Liver (tissue), 9 donors: ENCODE measurements around the gene CSMD2. TPM values are rescaled to one million over a fixed set of nuclear protein-coding genes. Genes with fewer than 3 reads are reported as not detected.

Experiments
- DNase-seq: peaks from one replicate; pipeline ENCODE4 v3.0.0-alpha.2; 2017; ENCODE audit warnings: low spot score
- H3K27ac ChIP-seq, 2 donors: one replicate each; pipeline ENCODE4 v1.7.0; 2013; ENCODE audit warnings: inconsistent platforms in 2 of 2, low read length in 2 of 2, control low read depth in 1 of 2, low read depth in 1 of 2, mild to moderate bottlenecking in 1 of 2
- H3K27me3 ChIP-seq, 4 donors: one replicate each; pipeline versions ENCODE4 v1.6.1 to v1.7.0; 2013; ENCODE audit warnings: low read length in 3 of 4, inconsistent platforms in 1 of 4, mild to moderate bottlenecking in 1 of 4, moderate library complexity in 1 of 4; ENCODE audit not compliant: control insufficient read depth in 4 of 4, insufficient read depth in 4 of 4
- H3K36me3 ChIP-seq, 4 donors: one replicate each; pipeline versions ENCODE4 v1.6.1 to v1.7.0; 2013; ENCODE audit warnings: low read length in 3 of 4, mild to moderate bottlenecking in 3 of 4, low read depth in 1 of 4, moderate library complexity in 1 of 4; ENCODE audit not compliant: control insufficient read depth in 4 of 4, insufficient read depth in 3 of 4
- H3K4me1 ChIP-seq, 4 donors: one replicate each; pipeline versions ENCODE4 v1.6.1 to v1.7.0; 2013; ENCODE audit warnings: low read length in 3 of 4, mild to moderate bottlenecking in 3 of 4, moderate library complexity in 1 of 4; ENCODE audit not compliant: control insufficient read depth in 4 of 4, insufficient read depth in 4 of 4
- H3K4me3 ChIP-seq, 3 donors: one replicate each; pipeline versions ENCODE4 v1.6.1 to v1.7.0; 2013; ENCODE audit warnings: low read length in 3 of 3, control low read depth in 1 of 3, low read depth in 1 of 3, mild to moderate bottlenecking in 1 of 3
- H3K9ac ChIP-seq, 2 donors: one replicate each; pipeline ENCODE4 v1.7.0; 2013; ENCODE audit warnings: low read length in 2 of 2, mild to moderate bottlenecking in 2 of 2, moderate library complexity in 2 of 2, control low read depth in 1 of 2, low read depth in 1 of 2
- H3K9me3 ChIP-seq, 4 donors: one replicate each; pipeline versions ENCODE4 v1.6.1 to v1.7.0; 2013; ENCODE audit warnings: low read length in 3 of 4; ENCODE audit not compliant: control insufficient read depth in 4 of 4
- EGR1 ChIP-seq, 2 donors: IDR thresholded peaks; 2 replicates each; pipeline ENCODE4 v1.6.1; 2016 to 2018; ENCODE audit warnings: antibody characterized with exemption in 2 of 2, low read depth in 2 of 2
- FOXA1 ChIP-seq: IDR thresholded peaks from 2 replicates; pipeline ENCODE4 v1.6.1; 2016; ENCODE audit warnings: antibody characterized with exemption
- FOXA2 ChIP-seq: IDR thresholded peaks from 2 replicates; pipeline ENCODE4 v1.6.1; 2016; ENCODE audit warnings: antibody characterized with exemption
- GABPA ChIP-seq, 2 donors: IDR thresholded peaks in 1 of 2; conservative IDR thresholded peaks in 1 of 2; 2 replicates each; pipeline ENCODE4 v1.6.1; 2016; ENCODE audit warnings: antibody characterized with exemption in 2 of 2, mild to moderate bottlenecking in 1 of 2, moderate library complexity in 1 of 2
- HNF4A ChIP-seq, 2 donors: conservative IDR thresholded peaks; 2 replicates each; pipeline ENCODE4 v1.6.1; 2016; ENCODE audit warnings: antibody characterized with exemption in 2 of 2, mild to moderate bottlenecking in 2 of 2
- HNF4G ChIP-seq: IDR thresholded peaks from 2 replicates; pipeline ENCODE4 v1.6.1; 2016; ENCODE audit warnings: antibody characterized with exemption
- JUND ChIP-seq, 2 donors: IDR thresholded peaks; 2 replicates each; pipeline ENCODE4 v1.6.1; 2016; ENCODE audit warnings: antibody characterized with exemption in 2 of 2
- NR2F2 ChIP-seq: IDR thresholded peaks from 2 replicates; pipeline ENCODE4 v1.6.1; 2016; ENCODE audit warnings: antibody characterized with exemption
- RAD21 ChIP-seq, 2 donors: IDR thresholded peaks; 2 replicates each; pipeline ENCODE4 v1.6.1; 2016; ENCODE audit warnings: antibody characterized with exemption in 2 of 2, mild to moderate bottlenecking in 2 of 2
- RXRA ChIP-seq, 2 donors: IDR thresholded peaks; 2 replicates each; pipeline ENCODE4 v1.6.1; 2017 to 2018; ENCODE audit warnings: antibody characterized with exemption in 2 of 2, mild to moderate bottlenecking in 1 of 2
- SP1 ChIP-seq: IDR thresholded peaks from 2 replicates; pipeline ENCODE4 v1.6.1; 2018; ENCODE audit warnings: antibody characterized with exemption, mild to moderate bottlenecking
- TAF1 ChIP-seq: conservative IDR thresholded peaks from 2 replicates; pipeline ENCODE4 v1.6.1; 2016; ENCODE audit warnings: antibody characterized with exemption, mild to moderate bottlenecking
- YY1 ChIP-seq: IDR thresholded peaks from 2 replicates; pipeline ENCODE4 v1.6.1; 2016; ENCODE audit warnings: antibody characterized with exemption, mild to moderate bottlenecking
- WGBS: extraction: QIAGEN DNeasy Blood & Tissue Kit; methylation state at CpG from one replicate; pipeline ENCODE4 v1.1.7; 2013; 5-methylcytosine and 5-hydroxymethylcytosine counted together
- polyA plus RNA-seq, 2 donors: library from polyadenylated mRNA; stranded (reverse) in 1 of 2; unstranded in 1 of 2; fragments of 200-250 nt in 1 of 2; fragments of >200 nt in 1 of 2; fragmentation: Nextera tagmentation in 1 of 2; extraction: Ambion mirVana in 1 of 2; gene quantifications; one replicate each; pipeline versions ENCODE4 v1.2.1 to v1.2.3, GENCODE V29; 2013 to 2015
- total RNA-seq, 2 donors: library from RNA; depleted of rRNA; stranded (reverse); fragments of >200 nt; gene quantifications; one replicate each; pipeline ENCODE4 v1.2.3, GENCODE V29; 2014
- TF ChIP-seq, protein P1 (sequence below): IDR thresholded peaks from 2 replicates; pipeline ENCODE4 v1.6.1; 2016; ENCODE audit warnings: antibody characterized with exemption
- TF ChIP-seq, protein P2 (sequence below): IDR thresholded peaks from 2 replicates; pipeline ENCODE4 v1.6.1; 2016; ENCODE audit warnings: antibody characterized with exemption
- TF ChIP-seq, protein P3 (sequence below): IDR thresholded peaks from 2 replicates; pipeline ENCODE4 v1.6.1; 2016; ENCODE audit warnings: antibody characterized with exemption, mild to moderate bottlenecking
- TF ChIP-seq, protein P4 (sequence below): fragments of 150-350 bp; IDR thresholded peaks from 2 replicates; pipeline ENCODE4 v1.5.1; 2017; ENCODE audit warnings: improper control_type of control experiment, low read depth, low read length; ENCODE audit not compliant: missing input control
- TF ChIP-seq, protein P5 (sequence below): IDR thresholded peaks from 2 replicates; pipeline ENCODE4 v1.6.1; 2016; ENCODE audit warnings: antibody characterized with exemption
- donor health status: healthy.
- donor health status: healthy.
- donor health status: healthy.
- donor health status: healthy.
- donor health status: healthy.

CSMD2 gene
- total and polyA plus RNA-seq, 4 donors = 0.08 to 0.09 TPM; not detected in 2

DNA sequence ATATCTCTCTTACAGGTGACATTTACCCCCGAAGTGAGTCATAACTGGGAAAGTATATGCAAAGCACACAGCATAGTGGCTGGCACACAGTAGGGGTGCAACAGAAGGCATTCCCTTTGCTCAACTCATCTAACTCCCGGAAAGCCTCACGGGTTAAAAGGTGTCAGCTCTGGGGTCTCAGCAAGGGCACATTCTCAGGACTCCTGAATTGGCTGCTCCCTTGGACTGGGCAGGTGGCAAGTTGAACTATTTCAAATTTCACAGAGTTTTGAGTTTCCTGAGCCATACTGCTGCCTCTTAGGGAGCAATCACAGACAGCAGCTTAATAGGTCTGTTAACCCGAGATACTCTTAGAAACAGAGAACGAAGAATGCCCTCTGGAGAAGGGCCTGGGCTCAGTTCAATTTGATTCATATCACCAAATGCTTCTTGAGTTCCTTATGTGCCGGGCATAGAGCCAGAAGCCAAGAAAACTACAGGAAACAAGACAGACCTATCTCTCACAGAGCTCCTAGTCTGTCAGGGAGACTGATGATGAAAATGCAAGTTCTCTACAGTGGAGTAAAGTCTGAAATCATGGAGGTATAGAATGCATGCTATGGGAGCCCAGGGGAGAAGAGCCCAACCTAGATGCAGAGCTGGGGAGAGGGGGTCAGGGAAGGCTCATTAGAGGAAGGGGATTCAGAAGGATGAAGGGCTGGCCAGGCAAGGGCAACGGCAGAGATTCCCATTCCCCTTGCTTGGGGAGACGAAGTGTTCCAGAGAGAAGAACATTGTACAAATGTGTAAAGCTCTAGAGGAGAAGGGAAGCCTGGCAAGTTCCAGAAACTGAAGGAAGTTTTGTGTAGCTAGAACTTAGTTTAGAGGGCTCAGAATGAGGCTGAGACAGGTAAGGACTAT lies 445.0 kb downstream of the CSMD2 start:
- no peak for DNase-seq

DNA sequence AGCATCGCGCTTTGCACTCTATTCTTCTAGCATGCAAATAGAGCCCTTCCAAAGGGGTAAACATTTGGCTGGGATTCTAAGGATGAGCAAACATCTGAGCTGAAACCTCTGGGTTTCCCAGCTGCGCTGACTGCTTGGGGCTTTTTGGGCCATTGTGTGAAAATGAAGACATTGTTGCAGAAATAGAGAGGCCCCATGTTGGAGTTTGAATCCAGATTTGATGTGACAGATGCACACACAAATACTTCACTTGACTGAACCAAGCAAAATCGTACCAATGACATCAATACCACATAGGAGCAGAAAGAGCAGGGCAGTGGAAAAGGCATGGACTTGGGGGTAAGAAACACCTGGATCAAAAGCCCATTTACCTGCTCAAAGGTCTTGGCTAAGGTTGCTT lies 445.7 kb downstream of the CSMD2 start:
- Histone ChIP-seq H3K4me1 (no peaks in the 10 kb centered on the region), H3K27me3 (peaks cover 0 to 2% (median 0%) of the 10 kb centered on the region in 4 donors), H3K4me3 (no peak overlapping the region), H3K9me3 (no peaks in the 10 kb centered on the region), H3K36me3 (no peaks in the 10 kb centered on the region), H3K27ac (no peak overlapping the region), H3K9ac (no peak overlapping the region)
- TF ChIP-seq, protein P1, sequence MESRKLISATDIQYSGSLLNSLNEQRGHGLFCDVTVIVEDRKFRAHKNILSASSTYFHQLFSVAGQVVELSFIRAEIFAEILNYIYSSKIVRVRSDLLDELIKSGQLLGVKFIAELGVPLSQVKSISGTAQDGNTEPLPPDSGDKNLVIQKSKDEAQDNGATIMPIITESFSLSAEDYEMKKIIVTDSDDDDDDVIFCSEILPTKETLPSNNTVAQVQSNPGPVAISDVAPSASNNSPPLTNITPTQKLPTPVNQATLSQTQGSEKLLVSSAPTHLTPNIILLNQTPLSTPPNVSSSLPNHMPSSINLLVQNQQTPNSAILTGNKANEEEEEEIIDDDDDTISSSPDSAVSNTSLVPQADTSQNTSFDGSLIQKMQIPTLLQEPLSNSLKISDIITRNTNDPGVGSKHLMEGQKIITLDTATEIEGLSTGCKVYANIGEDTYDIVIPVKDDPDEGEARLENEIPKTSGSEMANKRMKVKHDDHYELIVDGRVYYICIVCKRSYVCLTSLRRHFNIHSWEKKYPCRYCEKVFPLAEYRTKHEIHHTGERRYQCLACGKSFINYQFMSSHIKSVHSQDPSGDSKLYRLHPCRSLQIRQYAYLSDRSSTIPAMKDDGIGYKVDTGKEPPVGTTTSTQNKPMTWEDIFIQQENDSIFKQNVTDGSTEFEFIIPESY = no peak
- TF ChIP-seq JUND (IDR thresholded peaks at IDR 0.05) = no peak
- no peak for TF ChIP-seq SP1
- TF ChIP-seq EGR1 (IDR thresholded peaks at IDR 0.05; ENCODE audit: low read depth in 2 of 2) = no peak
- no peak for TF ChIP-seq RXRA (IDR thresholded peaks at IDR 0.05)
- no peak for TF ChIP-seq TAF1
- no peak for TF ChIP-seq YY1
- no peak for TF ChIP-seq FOXA2
- no peak for TF ChIP-seq GABPA (IDR thresholded peaks at IDR 0.05 in 1 of 2, conservative IDR thresholded peaks at IDR 0.05 in 1 of 2)
- TF ChIP-seq NR2F2 = no peak
- TF ChIP-seq RAD21 (IDR thresholded peaks at IDR 0.05) = no peak
- no peak for TF ChIP-seq FOXA1
- TF ChIP-seq, protein P2, sequence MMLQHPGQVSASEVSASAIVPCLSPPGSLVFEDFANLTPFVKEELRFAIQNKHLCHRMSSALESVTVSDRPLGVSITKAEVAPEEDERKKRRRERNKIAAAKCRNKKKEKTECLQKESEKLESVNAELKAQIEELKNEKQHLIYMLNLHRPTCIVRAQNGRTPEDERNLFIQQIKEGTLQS = no peak
- TF ChIP-seq, protein P3, sequence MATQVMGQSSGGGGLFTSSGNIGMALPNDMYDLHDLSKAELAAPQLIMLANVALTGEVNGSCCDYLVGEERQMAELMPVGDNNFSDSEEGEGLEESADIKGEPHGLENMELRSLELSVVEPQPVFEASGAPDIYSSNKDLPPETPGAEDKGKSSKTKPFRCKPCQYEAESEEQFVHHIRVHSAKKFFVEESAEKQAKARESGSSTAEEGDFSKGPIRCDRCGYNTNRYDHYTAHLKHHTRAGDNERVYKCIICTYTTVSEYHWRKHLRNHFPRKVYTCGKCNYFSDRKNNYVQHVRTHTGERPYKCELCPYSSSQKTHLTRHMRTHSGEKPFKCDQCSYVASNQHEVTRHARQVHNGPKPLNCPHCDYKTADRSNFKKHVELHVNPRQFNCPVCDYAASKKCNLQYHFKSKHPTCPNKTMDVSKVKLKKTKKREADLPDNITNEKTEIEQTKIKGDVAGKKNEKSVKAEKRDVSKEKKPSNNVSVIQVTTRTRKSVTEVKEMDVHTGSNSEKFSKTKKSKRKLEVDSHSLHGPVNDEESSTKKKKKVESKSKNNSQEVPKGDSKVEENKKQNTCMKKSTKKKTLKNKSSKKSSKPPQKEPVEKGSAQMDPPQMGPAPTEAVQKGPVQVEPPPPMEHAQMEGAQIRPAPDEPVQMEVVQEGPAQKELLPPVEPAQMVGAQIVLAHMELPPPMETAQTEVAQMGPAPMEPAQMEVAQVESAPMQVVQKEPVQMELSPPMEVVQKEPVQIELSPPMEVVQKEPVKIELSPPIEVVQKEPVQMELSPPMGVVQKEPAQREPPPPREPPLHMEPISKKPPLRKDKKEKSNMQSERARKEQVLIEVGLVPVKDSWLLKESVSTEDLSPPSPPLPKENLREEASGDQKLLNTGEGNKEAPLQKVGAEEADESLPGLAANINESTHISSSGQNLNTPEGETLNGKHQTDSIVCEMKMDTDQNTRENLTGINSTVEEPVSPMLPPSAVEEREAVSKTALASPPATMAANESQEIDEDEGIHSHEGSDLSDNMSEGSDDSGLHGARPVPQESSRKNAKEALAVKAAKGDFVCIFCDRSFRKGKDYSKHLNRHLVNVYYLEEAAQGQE = no peak
- no peak for TF ChIP-seq HNF4A (conservative IDR thresholded peaks at IDR 0.05)
- TF ChIP-seq, protein P4, sequence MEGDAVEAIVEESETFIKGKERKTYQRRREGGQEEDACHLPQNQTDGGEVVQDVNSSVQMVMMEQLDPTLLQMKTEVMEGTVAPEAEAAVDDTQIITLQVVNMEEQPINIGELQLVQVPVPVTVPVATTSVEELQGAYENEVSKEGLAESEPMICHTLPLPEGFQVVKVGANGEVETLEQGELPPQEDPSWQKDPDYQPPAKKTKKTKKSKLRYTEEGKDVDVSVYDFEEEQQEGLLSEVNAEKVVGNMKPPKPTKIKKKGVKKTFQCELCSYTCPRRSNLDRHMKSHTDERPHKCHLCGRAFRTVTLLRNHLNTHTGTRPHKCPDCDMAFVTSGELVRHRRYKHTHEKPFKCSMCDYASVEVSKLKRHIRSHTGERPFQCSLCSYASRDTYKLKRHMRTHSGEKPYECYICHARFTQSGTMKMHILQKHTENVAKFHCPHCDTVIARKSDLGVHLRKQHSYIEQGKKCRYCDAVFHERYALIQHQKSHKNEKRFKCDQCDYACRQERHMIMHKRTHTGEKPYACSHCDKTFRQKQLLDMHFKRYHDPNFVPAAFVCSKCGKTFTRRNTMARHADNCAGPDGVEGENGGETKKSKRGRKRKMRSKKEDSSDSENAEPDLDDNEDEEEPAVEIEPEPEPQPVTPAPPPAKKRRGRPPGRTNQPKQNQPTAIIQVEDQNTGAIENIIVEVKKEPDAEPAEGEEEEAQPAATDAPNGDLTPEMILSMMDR = no peak
- TF ChIP-seq, protein P5, sequence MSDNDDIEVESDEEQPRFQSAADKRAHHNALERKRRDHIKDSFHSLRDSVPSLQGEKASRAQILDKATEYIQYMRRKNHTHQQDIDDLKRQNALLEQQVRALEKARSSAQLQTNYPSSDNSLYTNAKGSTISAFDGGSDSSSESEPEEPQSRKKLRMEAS = no peak
- TF ChIP-seq HNF4G = no peak
- DNase-seq = no peak
- 44% methylated on average over 4 of the region's 4 CpGs for WGBS

More for the DNA sequence above, 445.0 kb downstream of the CSMD2 start:
- H3K4me1 ChIP-seq = no peaks in the 10 kb centered on the region
- no peak overlapping the region for H3K27ac ChIP-seq
- H3K9me3 ChIP-seq = no peaks in the 10 kb centered on the region
- no peaks in the 10 kb centered on the region for H3K36me3 ChIP-seq
- H3K27me3 ChIP-seq = peaks cover 0 to 2% (median 0%) of the 10 kb centered on the region in 4 donors
- WGBS = 56% methylated on average over 8 of the region's 8 CpGs
- no peak overlapping the region for H3K4me3 ChIP-seq
- no peak overlapping the region for H3K9ac ChIP-seq
- TF ChIP-seq GABPA (IDR thresholded peaks at IDR 0.05 in 1 of 2, conservative IDR thresholded peaks at IDR 0.05 in 1 of 2) = no peak
- TF ChIP-seq YY1 = no peak
